Measurements from ENCODE around the gene UBR3.

Gene UBR3

GRCh38 chr2:170013802-170014551 is 186.7 kb downstream of the UBR3 start:
- H3K4me1 Mint-ChIP-seq: peaks cover 11% of the 10 kb centered on the region
- TF ChIP-seq CTCF (IDR thresholded peaks at IDR 0.05; ENCODE audit: unreplicated experiment in 3 of 3): no peak
- H3K27me3 Mint-ChIP-seq (ENCODE audit: low read depth): no peaks in the 10 kb centered on the region
- H3K4me3 Mint-ChIP-seq: no peak overlapping the region
- H3K9me3 Mint-ChIP-seq: no peaks in the 10 kb centered on the region
- peaks cover 23% of the 10 kb centered on the region for H3K36me3 Mint-ChIP-seq (ENCODE audit: low read depth)
- H3K27ac Mint-ChIP-seq: peak overlapping the region in 2 of 3 experiments; percentile 11 to 35

GRCh38 chr2:170014769-170015168 is 187.5 kb downstream of the UBR3 start:
- TF ChIP-seq CTCF (IDR thresholded peaks at IDR 0.05; ENCODE audit: unreplicated experiment in 3 of 3): no peak
- no peaks in the 10 kb centered on the region for H3K9me3 Mint-ChIP-seq
- H3K27ac Mint-ChIP-seq: no peak overlapping the region
- H3K4me1 Mint-ChIP-seq: peaks cover 11% of the 10 kb centered on the region
- peaks cover 18% of the 10 kb centered on the region for H3K36me3 Mint-ChIP-seq (ENCODE audit: low read depth)
- H3K4me3 Mint-ChIP-seq: no peak overlapping the region
- H3K27me3 Mint-ChIP-seq (ENCODE audit: low read depth): no peaks in the 10 kb centered on the region

DNA sequence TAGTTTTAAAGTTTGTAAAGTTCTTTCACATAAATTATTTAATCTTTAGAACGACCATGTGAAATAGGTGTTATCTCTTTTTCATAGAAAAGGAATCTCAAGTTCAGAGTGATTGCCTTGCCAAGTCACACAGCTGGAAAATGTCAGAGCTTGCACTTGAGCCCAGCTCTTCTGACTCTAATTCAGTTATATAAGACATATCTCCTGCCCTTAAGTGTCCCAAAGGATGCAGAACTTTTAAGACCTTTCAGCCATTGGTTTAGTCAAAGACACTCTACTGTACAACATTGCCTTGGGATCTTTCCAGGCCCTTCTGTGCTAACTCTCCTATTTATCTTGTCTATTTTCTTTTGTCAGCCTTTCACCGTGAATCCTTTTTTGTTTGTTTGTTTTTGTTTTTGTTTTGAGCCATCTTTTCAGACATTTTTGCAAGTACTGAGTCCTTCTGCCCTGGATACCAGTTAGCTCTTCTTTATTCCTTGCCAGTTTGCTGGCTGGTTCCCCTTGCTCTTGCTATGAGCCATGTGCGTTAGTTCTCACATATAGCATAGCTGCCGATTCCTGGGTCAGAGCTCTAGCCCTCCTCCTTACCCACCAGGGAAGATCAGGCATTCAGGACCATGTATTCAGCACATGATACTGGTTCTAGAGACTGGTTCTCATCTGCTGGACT is 190.7 kb downstream of the UBR3 start:
- TF ChIP-seq CTCF (IDR thresholded peaks at IDR 0.05; ENCODE audit: unreplicated experiment in 3 of 3): no peak
- Mint-ChIP-seq H3K4me1 (peaks cover 17% of the 10 kb centered on the region), H3K4me3 (peak overlapping the region in 1 of 3 experiments; percentile 1), H3K27ac (peak overlapping the region; percentile 48 to 64 (median 54)), H3K27me3 (ENCODE audit: low read depth) (no peaks in the 10 kb centered on the region), H3K36me3 (ENCODE audit: low read depth) (peaks cover 28% of the 10 kb centered on the region), H3K9me3 (no peaks in the 10 kb centered on the region)

DNA sequence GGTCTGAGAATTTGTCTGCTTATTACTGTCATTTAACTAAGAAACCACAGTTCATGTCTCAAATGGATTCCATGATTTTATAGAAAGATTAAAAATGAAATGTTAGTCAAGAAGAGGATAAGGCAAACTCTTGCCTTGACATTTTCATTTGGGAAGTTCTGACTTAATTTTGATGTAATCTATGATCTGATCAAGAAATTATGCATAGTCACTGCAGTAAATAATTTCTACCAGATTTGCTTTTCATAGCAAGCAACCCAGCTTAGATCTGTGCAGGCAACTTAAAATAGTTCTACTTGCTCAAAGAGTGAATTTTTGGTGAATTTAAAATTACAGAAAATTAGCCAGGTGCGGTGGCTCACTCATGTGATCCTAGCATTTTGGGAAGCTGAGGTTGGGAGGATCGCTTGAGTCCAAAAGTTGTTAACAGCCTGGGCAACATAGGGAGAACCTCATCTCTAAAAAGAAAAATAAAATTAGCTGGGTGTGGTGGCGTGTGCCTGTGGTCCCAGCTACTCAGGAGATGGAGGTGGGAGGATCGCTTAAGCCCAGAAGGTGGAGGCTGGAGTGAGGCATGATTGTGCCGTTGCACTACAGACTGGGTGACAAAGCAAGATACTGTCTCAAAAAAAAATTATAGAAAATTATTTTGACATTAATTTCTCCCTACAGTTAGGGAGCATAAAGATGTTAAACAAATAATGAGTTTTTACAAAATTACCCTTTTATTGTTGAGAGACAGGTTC is 192.0 kb downstream of the UBR3 start:
- H3K27ac Mint-ChIP-seq: no peak overlapping the region
- no peaks in the 10 kb centered on the region for H3K9me3 Mint-ChIP-seq
- H3K27me3 Mint-ChIP-seq (ENCODE audit: low read depth): no peaks in the 10 kb centered on the region
- H3K4me3 Mint-ChIP-seq: no peak overlapping the region
- peaks cover 25% of the 10 kb centered on the region for H3K36me3 Mint-ChIP-seq (ENCODE audit: low read depth)
- TF ChIP-seq CTCF (IDR thresholded peaks at IDR 0.05; ENCODE audit: unreplicated experiment in 3 of 3): no peak
- peaks cover 12% of the 10 kb centered on the region for H3K4me1 Mint-ChIP-seq

DNA sequence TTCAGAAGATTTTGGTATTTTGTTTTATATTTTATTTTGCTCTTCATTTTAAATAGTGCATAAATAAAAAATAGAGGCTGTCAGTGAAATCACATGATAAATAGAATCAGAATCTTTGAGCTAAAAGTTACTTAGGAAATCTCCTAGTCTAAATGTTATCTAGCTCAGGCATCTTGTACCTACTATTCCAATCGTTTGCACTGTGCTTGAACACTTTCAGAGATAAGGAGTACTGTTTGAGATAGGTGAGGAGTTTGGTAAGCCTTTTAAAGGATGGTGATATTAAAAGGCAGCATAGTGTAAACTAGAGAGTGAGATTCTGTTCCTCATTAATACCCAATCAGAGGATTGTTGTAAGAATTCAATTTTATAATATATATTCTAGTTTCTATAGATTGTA is 193.5 kb downstream of the UBR3 start:
- Mint-ChIP-seq H3K4me1 (peaks cover 12% of the 10 kb centered on the region), H3K36me3 (ENCODE audit: low read depth) (peaks cover 25% of the 10 kb centered on the region), H3K27ac (no peak overlapping the region), H3K9me3 (no peaks in the 10 kb centered on the region), H3K4me3 (no peak overlapping the region), H3K27me3 (ENCODE audit: low read depth) (no peaks in the 10 kb centered on the region)
- TF ChIP-seq CTCF (IDR thresholded peaks at IDR 0.05; ENCODE audit: unreplicated experiment in 3 of 3): no peak
